Smooth muscle cell of the brain vasculature (primary cell): ENCODE data around the gene NADK2.
A peak's percentile ranks its signal among the peaks of the same experiment; 100 is the strongest.

ENCODE experiments used
- DNase-seq: peaks from one replicate; pipeline ENCODE4 v3.0.0-alpha.2; 2012; ENCODE audit warnings: low read depth, low spot score

The NADK2 gene

DNA sequence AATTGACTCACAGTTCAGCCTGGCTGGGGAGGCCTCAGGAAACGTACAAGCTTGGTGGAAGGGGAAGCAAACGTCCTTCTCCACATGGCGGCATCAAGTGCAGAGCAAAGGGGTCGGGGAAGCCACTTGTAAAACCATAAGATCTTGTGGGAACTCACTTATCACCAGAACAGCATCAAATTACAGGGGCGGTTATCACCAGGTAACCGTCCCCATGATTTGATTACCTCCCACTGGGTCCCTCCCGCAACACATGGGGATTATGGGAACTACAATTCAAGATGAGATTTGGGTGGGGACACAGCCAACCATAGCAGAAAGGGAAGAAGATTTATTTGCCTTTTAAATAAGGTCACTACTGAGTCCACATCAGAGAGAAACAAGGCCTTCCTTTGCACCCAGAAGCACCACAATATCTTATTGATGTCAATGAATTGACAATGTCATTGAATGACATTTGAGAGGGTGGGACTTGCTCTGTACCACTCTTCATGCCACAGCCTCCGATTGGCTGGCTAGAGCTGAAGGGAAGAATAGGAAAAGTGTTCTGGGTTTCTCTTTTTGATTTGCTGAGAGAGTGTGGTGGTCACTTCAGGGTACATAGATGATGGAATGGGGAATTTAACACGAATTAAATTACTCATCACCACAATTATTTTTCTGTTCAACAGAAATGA lies 78.8 kb downstream of the NADK2 start:
- DNase-seq, result no peak

DNA sequence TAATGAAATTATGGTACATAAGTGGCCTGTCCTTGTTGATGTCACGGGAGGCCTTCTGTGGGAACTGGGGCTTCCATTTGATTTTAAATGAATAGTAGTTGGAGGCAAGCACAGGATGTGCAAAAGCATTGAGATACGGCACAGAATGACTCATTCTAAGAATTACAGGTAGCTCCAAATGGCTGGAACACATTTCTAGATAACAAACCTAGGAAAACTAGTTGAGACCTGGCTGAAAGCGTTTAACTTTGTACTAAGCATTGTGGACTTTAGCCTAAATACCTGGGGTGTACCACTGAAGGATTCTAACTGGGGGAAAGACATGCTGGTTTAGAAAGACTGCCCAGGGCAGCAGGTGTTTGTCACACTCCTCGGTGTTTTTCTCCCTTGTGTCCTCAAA lies 80.4 kb downstream of the NADK2 start:
- no peak for DNase-seq

DNA sequence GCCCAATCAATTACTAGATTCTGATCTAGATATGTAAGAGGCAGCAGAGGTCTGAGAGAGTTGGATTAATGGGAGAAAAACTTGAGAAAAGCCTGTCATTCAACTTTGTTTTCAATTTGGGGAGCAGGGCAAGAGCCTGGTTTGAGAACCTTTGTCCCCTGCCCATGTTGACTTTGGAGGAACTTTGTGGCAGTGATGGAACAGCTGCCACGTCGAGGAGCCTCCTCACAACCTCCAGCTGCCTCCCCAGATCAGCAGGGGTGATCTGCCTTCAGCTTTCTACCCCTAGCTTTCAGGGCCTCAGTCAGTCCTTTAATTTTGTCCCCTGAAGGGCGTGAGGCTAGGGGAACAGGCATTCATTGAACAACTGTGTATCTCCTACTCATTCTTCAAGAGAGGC lies 81.1 kb downstream of the NADK2 start:
- DNase-seq, result no peak

DNA sequence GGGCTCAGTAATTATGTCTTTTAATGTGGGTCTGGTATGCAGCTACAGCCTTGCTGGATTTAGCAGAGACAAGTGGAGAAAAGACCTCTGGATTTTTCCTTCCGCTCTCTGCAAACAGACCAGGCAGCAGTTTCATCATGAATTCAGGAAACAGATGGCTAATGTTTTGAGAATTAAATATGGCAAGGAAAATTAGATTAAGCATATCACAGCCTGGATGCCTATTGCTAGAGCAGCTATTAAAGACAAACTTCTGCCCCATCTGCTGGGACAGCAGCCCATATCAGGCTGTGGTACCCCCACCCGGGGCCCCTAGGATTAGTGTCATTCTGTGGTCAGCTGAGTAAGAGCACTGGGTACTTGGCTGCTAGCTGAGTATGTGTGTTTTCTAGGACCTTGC lies 83.6 kb downstream of the NADK2 start:
- DNase-seq, result no peak

GRCh38 chr5:36156619-36157018 lies 85.1 kb downstream of the NADK2 start:
- DNase-seq, result no peak

GRCh38 chr5:36156121-36156601 lies 85.6 kb downstream of the NADK2 start:
- no peak for DNase-seq

- no peak for DNase-seq
These were observed 86.4 kb downstream of the NADK2 start for GRCh38 chr5:36155291-36155690.

GRCh38 chr5:36153726-36154125 lies 88.0 kb downstream of the NADK2 start:
- no peak for DNase-seq

DNA sequence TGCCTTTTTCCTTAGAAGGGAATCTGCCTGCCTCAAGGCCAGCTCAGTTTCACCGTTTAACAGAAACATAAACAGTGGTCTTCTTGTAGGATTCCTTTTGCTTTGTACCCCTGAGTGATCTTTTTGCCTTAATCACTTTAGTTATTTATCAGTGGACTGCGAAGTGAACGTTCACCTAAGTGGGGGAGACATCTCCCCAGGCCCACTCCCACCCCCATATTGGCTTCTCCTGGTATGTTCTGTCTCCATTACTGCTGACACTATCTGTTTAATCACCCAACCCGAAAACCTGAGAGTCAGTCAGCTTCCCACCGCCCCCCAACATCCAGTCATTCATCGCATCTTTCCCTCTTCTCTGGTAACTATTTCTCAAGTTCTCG lies 88.4 kb downstream of the NADK2 start:
- no peak for DNase-seq

DNA sequence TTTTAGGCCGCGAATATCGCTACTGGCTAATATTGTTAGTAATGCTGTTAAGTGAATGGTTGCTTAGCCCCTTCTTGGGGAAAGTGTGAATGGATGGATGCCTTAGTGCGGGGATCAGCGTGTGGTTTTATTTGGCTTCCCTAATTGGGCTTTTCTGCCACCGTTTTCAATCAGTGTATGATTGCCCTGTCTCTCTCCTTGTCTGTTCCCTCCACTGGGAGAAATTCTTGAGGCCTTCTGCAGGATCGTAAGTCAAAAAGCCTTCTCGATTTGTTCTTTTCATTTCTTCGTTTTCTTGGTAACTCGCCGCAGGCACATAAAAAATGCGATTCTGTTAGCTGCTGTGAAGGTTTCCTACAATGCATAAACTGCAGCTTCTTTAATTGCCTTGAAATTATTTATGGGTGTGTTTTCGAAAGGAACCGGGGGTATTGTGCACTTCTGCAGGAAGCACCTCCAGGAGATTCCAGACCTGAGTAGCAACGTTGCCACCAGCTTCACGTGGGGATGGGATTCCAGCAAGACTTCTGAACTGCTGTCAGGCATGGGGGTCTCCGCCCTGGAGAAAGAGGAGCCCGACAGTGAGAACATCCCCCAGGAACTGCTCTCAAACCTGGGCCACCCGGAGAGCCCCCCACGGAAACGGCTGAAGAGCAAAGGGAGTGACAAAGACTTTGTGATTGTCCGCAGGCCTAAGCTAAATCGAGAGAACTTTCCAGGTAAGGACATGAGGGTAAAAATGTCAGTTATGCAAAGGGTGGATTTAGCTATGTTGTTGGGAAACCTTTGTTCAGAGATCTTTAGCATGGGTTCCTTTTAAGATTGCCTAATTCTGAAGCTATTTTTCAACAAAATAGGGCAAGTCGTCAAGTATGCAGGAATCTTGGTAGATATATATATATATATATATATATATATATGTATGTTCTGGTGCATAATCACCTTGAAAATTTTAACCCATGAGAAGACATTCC lies 89.1 kb downstream of the NADK2 start:
- DNase-seq, result no peak

DNA sequence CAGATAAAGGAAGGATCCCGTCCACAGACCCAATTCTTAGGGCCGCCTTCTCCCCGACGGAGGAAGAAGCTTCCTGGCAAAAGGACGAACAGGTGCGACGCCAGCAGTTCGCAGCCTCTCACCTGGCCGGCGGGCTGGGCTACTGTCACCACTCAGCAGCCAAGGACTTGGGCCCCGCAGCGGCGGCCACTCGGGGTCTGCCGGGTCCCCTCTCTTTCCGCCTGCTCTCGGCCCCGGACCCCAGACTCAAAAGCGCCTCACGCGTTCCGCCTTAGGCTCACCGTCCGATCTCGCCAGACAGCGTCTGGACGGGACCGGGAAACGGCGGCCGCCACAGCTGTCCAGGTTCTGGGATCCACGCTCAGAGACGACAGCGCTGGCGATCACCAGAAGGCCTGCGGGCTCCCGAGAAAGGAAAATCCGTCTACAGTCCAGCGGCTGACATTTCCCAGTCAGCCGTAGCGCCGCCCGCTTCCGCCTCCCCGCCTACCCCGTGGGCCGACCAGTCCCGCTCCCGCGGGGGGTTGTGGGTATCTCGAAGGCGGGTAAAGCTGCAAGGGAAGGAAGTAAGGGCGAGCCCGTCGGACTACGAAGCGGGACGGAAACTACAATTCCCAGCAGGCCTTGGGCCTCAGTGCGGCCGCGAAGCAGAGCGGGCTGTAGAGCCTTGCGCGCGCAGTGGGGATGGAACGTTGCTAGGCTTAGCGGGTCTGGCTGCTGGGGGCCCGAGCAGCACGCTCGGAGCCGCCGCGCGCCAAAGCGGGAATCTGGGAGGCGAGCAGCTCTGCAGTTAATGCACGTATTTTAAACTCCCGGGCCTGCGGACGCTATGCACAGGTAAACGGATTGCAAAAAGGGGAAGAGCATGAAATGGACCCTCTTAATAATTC lies 90.0 kb downstream of the NADK2 start, which contains the start of the genes LMBRD2 and SKP2:
TSS of gene LMBRD2 (minus strand) at position 454 of the 890 bp plus-strand sequence. CDS start 8,538 bp downstream, outside the sequence.
TSS of gene SKP2 (plus strand) at position 678 of the 890 bp plus-strand sequence. CDS start at position 830, 152 bp downstream.
- DNase-seq, result peak; percentile 95

- DNase-seq, result no peak
These were observed 90.9 kb downstream of the NADK2 start for GRCh38 chr5:36150676-36151433.

GRCh38 chr5:36147681-36148080 lies 94.0 kb downstream of the NADK2 start:
- DNase-seq, result no peak

DNA sequence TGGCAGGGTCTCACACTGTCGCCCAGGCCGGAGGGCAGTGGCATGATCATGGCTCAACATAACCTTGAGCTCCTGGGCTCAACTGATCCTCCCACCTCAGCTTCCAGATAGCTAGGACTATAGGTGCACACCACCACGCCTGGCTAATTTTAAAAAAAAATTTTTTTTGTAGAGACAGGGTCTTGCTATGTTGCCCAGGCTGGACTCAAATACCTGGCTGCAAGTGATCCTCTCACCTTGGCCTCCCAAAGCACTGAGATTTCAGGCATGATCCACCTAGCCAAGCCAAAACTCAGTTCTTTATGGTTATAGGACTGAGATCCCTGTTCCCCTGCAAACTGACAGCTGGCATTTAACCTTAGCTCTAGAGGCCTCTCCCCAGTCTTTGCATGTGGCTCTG lies 95.3 kb downstream of the NADK2 start:
- no peak for DNase-seq

DNA sequence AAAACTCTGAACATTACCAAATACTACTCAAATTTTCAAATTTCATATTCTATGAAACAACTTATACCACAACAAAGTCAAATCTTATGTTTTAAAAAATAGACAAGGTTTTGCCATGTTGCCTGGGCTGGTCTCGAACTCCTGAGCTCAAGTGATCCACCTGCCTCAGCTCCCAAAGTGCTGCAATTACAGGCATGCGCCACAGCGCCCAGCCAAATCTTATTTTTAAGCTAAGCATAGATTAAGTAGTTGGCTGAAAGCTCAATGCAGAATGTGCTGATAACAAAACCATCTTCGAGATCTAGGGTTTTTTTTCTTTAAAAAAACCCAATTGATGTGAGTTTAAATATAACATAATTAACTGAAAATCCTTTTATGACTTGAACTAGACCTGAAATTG lies 96.4 kb downstream of the NADK2 start:
- DNase-seq, result no peak
